Activated naive CD8-positive, alpha-beta T cell (primary cell): ENCODE measurements around the gene GAMT.

ENCODE experiments used
- H3K27ac Mint-ChIP-seq: one replicate; pipeline ENCODE4 v1.8.0; 2021; ENCODE audit warnings: mixed read lengths
- H3K27me3 Mint-ChIP-seq: one replicate; pipeline ENCODE4 v1.8.0; 2021; ENCODE audit warnings: mixed read lengths
- H3K36me3 Mint-ChIP-seq: one replicate; pipeline ENCODE4 v1.8.0; 2021; ENCODE audit warnings: mixed read lengths
- H3K4me1 Mint-ChIP-seq: one replicate; pipeline ENCODE4 v1.8.0; 2021; ENCODE audit warnings: low read depth, mixed read lengths
- H3K4me3 Mint-ChIP-seq: one replicate; pipeline ENCODE4 v1.8.0; 2021; ENCODE audit warnings: mild to moderate bottlenecking, mixed read lengths
- H3K9me3 Mint-ChIP-seq: one replicate; pipeline ENCODE4 v1.8.0; 2021; ENCODE audit warnings: low read depth, mixed read lengths

GAMT gene

DNA sequence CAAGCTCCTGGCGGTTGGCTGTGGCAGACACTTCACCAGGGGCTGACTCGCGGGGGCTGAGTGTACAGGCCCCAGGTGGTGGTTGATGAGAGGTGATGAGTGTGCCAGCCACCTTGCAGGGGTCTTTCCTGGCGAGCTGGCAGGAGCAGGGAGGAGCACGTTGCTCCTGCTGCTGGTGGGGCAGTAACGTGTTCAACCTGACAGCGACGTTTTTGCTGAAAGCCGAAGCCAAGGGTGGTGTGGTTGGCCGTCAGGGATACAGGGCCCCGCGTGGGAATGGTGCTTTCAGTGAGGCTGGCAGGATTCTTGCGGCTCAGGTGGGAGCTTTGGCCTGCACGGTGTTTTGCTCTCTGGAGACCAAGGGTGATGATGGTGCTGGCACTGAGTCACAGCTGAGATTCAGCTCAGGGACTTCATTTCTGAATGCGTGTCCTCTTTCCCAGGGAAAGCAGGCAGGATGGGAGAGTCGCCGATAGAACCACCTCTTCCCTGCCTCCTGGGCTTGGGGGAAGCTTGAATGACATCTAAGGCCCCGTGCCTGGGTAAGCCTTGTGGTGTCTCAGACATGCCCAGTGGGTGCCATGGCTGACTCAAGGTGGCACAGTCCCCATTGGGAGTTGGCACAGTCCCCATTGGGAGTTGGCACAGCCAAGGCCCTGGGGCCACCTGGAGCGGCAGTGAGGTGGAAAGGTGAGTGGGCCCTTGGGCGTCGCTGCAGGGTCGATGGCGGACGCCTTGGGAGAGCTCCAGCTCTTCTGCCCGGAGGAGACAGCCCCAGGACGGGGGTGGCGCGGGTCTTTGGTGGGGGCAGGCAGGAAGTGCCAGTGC is 14.9 kb upstream of the GAMT start:
- no peaks in the 10 kb centered on the region for H3K36me3 Mint-ChIP-seq
- H3K27ac Mint-ChIP-seq = peak overlapping the region; percentile 76
- no peaks in the 10 kb centered on the region for H3K9me3 Mint-ChIP-seq
- peak overlapping the region; percentile 47 for H3K4me3 Mint-ChIP-seq
- peaks cover 48% of the 10 kb centered on the region for H3K4me1 Mint-ChIP-seq
- H3K27me3 Mint-ChIP-seq = no peaks in the 10 kb centered on the region

DNA sequence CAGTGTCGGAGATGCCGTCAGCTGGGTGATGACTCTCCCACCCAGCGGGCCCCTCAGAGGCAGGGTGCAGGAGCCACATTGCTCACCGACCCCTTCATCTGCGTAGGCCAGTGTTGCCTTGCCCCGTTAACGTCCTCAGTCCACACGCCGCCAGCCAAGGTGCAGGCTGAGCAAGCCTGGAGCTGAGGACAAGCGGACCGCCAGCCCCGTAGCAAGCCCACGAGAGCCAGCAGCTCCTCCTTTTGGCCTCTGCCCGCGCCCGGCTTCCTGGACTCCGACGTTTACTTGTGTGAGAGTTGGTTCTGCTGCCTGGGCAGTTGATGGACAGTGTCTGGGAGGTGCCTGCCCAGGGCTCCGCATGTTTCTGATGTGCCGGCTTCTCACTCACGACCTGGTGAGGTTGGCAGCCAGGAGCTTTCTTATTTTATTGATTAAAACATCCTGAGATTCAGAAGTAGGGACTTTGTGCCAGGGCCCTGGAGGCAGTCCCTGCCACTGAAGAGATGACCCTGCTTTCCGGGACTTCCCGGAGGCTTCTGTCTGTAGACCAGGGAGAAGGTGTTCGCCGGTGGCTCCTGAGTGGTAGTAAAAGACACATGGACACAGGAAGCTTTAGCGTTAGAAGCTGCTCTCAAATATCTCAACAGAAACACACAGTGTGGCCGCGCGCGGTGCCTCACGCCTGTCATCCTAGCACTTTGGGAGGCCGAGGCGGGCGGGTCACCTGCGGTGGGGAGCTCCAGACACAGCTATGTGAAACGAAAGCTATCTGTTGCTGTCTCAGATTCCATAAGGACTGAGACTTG is 11.9 kb upstream of the GAMT start:
- peaks cover 2% of the 10 kb centered on the region for H3K36me3 Mint-ChIP-seq
- H3K27ac Mint-ChIP-seq = peak overlapping the region; percentile 70
- peak overlapping the region; percentile 59 for H3K4me3 Mint-ChIP-seq
- H3K9me3 Mint-ChIP-seq = no peaks in the 10 kb centered on the region
- peaks cover 69% of the 10 kb centered on the region for H3K4me1 Mint-ChIP-seq
- H3K27me3 Mint-ChIP-seq = no peaks in the 10 kb centered on the region

DNA sequence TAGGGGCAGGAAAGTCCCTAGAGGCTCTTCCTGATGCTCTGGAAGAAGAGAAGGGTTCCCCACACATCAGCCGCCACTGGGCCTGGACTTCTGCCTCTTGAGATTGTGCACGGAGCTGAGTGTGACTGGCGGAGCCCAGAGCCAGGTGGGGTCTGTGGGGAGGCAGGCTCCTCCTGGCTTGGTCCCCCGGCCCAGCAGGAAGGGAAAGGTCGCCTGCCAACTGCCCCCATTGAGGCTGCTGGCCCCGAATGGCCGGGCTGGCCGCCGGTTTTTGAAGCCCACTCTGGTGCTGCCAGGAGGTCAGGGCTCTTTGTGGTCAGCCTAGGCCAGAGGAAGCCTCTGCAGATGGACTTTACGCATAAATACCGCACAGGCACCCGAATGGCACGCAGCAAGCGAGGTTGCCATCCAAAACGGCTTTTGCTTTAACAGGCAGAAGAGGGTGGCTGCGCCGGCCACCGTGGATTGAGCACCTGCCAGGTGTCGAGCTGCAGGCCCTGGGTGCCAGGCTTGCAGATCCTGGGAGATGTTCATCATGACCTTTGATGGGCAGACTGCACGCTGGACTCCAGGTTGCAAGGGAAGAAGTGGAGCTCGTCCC is 11.1 kb upstream of the GAMT start:
- H3K4me1 Mint-ChIP-seq = peaks cover 67% of the 10 kb centered on the region
- peak overlapping the region; percentile 69 for H3K4me3 Mint-ChIP-seq
- H3K27ac Mint-ChIP-seq = no peak overlapping the region
- no peaks in the 10 kb centered on the region for H3K9me3 Mint-ChIP-seq
- H3K36me3 Mint-ChIP-seq = peaks cover 2% of the 10 kb centered on the region
- H3K27me3 Mint-ChIP-seq = no peaks in the 10 kb centered on the region

DNA sequence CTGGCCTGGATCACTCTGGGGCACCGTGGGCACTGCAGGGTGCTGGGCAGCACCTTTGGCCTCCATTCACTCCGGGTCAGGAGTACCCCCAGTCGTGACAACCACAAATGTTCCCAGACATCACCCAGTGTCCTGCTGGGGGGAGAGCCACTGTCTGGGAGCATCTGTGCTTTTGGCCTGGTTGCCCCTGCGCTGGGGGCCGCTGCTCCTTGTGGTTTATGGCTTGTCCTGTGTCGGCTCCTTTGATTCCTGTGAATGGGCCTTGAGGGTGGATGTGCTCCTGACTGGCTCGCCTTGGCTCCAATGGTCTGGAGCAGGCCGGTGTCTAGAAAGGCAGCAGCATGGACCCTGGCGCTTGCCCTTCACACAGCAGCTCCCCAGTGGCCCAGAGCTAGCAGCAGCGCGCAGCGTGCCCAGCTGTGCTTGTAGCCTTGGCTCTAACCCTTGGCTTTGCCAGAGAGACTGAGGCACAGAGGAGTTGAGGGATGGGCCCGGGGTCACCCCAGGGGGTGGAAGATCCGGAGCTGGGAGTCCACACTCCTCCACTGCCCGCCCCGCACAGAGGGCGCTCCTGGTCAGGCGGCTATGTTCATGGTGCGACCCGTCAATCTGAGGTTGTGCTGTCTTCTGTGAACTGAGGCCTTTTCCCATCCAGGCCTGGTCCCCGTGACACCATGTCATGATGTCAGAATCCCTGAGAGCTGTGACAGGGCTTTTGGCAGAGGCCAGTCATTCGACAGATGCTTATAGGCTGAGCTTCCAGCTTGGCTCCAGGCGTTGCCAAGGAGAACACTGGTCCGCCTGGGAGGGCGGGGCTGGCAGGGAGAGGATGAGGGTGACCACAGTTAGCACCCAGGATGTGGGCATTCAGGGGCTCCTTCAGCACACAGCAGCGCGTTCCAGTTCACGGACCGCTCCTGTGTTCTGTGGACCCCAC is 10.2 kb upstream of the GAMT start:
- H3K27me3 Mint-ChIP-seq = no peaks in the 10 kb centered on the region
- peak overlapping the region; percentile 97 for H3K4me3 Mint-ChIP-seq
- peaks cover 63% of the 10 kb centered on the region for H3K4me1 Mint-ChIP-seq
- H3K27ac Mint-ChIP-seq = peak overlapping the region; percentile 98
- H3K9me3 Mint-ChIP-seq = no peaks in the 10 kb centered on the region
- H3K36me3 Mint-ChIP-seq = peaks cover 2% of the 10 kb centered on the region

DNA sequence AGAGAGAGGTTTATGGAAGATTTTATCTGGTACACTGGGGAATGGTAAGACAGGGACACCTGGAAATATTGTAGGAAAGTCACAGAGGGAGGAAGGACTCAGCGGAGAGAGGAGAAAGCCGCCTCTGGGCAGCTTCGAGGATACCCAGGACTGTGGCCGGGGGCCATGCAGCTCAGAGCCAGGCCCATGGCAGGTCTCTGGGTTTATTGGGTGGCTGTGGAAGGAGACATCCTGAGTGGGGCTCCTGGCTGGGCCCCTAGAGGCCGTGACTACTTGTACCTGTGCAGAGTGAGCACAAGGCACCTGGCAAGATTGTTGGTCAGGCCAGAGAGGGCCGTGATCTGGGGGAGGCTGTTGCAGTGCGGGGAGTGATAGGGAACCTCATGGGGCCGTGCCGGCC is 9.4 kb upstream of the GAMT start:
- Mint-ChIP-seq H3K9me3 (no peaks in the 10 kb centered on the region), H3K4me3 (peak overlapping the region; percentile 97), H3K36me3 (peaks cover 2% of the 10 kb centered on the region), H3K27ac (peak overlapping the region; percentile 98), H3K4me1 (peaks cover 61% of the 10 kb centered on the region), H3K27me3 (no peaks in the 10 kb centered on the region)

DNA sequence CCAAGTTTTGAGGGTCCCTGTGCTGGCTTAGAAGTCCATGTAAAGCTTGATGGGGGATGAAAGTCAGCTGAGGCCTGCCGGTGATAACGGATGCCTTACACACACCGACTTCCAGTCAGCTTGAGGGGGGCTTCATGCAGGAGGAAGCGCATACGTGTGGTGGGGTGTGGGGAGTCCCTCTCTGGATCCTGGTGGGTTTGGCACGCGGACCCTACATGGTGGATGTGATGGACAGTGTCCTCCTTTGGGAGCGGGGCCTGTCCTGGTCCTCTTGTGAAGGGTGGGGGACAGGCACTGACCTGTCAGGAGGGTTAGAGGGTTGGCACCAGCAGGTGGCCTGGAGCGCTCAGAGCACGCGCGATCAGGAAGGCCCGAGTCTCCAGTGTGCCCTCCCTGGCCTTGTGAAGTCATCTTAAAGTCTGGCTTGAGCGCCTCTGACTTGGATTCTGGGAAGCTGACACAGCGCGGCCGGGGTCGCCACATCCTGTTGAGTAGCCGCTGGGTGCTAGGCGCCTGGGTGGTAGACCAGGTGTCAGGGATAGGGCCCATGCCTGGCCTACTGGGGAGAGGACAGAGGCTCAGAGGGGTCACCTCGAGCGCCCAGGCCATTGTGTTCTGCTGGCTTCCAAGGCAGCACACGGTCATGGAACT is 8.9 kb upstream of the GAMT start:
- Mint-ChIP-seq H3K9me3 (no peaks in the 10 kb centered on the region), H3K27ac (peak overlapping the region; percentile 98), H3K36me3 (peaks cover 2% of the 10 kb centered on the region), H3K4me1 (peaks cover 57% of the 10 kb centered on the region), H3K27me3 (no peaks in the 10 kb centered on the region), H3K4me3 (peak overlapping the region; percentile 97)

DNA sequence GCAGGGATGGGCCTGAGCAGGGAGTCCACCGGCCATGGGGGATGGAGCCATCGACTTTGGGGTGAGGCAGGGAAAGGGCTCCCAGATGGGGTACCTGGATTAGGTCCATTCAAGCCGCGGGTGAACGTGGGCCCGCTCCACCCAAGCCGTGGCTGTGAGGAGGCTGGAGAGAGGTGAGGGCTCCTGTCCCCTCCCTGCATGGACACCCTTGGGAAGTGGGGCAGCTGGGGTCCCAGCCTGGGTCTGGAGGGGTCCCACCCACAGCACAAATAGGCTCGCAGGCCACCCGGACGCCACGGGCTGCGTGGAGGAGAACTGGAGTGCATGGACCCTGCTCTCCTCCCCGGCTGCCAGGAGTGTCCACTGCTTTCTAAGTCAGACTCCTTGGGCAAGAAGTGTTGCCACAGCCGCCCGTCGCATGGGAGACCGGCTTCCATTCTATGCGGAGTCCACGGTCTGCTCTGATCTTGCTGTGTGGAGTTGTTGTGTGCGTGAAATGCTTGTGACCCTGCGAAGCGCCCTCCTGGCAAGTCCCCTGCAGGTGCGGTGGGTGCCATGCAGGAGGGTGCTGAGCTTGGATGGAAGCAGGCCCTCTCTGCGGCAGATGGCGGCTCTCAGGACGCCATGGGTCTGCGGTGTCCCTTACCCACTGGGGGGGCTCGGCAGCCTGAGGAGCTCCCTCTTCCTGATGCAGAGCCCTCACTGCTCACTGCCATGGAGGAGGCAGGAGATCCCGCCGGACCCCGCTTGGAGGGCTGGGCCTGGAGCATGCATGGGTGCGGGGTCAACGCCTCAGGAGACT is 8.1 kb upstream of the GAMT start:
- Mint-ChIP-seq H3K4me1 (peaks cover 51% of the 10 kb centered on the region), H3K27me3 (no peaks in the 10 kb centered on the region), H3K36me3 (peaks cover 2% of the 10 kb centered on the region), H3K9me3 (no peaks in the 10 kb centered on the region), H3K27ac (peak overlapping the region; percentile 98), H3K4me3 (peak overlapping the region; percentile 97)

DNA sequence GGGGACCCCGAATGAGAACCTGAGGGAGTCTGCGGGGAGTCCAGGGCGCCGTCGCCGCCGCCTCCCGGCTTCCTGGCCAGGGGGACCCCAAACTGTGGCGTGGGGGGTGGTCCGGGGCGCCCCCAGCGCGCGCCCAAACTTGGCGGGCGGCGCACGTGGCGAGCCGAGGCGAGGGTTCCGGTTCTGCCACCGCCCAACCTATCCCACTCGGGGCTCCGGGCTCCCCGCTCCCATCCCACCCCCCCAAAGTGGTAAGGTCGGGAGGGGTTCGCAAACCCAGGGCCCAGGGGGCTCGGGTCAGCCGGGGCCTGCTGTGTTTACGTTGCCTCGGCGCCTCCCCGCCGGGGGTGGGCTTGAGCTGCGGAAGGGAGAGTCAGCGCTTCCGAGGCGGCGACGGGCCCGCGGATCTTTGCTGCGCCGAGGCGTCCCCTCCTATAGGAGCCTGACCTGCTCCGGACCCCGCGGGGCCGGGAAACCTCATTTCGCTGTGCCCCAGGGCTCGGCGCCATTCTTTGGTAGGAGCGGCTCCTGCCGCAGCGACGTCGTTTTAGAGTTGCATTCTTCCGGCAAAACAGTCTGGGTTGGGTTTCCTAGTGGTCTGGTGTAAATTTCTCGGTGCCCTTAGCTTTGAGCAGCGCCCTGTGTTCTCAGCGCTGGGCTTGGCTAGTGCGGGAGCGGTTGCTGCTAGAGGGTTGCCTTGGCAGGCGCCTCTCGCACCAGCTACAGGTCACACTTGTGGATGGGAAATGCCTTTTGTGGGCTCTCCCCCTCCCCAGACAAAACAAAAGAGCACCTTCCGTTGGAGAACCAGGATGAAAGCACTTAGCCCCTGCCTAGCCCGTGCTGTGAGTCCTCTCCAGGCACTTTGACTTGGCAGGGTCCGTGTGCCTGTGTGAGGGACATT is 7.2 kb upstream of the GAMT start:
- Mint-ChIP-seq H3K4me1 (peaks cover 46% of the 10 kb centered on the region), H3K4me3 (peak overlapping the region; percentile 97), H3K9me3 (no peaks in the 10 kb centered on the region), H3K27me3 (no peaks in the 10 kb centered on the region), H3K36me3 (peaks cover 2% of the 10 kb centered on the region), H3K27ac (peak overlapping the region; percentile 98)

DNA sequence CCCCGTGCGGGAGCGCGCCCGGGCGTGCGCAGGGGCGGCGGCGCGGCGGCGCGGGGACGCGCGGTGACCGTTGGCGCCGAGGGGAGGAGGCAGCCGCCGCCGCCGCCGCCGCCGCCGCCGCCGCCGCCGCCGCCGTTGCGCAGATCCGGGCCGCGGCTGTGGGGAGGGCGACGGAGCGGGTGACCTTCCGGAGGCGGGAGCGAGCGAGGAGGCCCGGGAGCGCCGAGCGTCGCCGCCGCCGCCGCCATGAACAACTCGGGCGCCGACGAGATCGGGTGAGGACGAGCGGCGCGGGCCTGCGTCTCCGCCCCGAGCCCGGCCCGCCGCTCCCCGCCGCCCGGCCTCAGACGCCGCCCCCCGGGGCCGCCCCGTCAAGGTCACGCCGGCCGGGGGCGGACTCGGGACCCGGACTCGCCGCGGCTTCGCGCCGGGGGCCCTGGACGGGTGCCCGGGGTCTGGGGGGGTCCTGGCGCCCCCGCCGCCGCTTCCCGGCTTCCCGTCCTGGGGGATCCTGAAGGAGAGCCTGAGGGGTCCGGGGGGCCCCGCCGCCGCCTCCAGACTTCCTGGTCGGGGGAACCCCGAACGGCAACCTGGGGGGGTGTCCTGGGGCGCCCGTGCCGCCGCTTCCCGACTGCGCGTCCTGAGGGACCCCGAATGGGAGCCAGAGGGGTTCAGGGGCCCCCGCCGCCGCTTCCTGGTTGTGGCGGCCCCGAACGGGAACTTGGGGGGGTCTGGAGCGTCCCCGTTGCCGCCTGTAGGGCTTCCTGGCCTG is 6.4 kb upstream of the GAMT start, which contains the start of gene DAZAP1:
DAZAP1 (plus strand) TSS at position 59 of the 772 bp plus-strand sequence; CDS start at position 247, 188 bp downstream.
- Mint-ChIP-seq H3K9me3 (no peaks in the 10 kb centered on the region), H3K27me3 (no peaks in the 10 kb centered on the region), H3K27ac (peak within 1 kb of the TSS; percentile 83)

DNA sequence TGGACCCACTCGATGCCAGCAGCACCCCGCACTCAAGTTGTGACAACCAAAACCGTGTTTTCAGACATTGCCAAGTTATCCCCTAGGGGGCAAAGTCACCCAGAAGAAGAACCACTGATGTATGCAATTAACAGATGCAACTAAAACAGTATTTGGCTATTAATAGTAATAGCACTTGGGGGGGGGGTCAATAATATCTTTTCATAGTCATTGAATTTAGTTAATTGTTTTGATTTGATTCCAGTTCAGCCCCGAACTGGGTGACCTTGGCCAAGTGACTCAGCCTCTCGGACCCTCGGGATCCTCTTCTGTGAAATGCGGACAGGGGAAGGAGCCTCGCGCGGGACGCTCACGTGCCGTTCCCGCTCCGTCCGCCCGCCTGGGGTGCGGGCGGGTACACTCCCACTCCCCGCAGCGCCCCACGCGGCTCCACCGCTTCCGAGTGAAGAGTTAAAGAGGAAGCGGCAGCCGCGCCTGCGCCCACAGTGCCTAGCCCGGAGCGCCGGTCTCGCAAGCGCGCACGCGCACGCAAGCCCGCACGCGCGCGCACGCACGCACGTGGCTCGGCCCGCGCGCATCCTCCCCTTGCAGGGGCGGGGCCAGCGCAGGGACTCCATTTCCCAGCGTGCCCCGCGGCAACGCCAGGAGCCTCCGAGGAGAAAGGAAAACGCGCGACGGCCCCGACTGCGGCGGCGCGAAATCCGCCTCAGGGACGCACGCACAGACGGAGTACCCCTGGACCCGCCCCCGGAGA is 5.6 kb upstream of the GAMT start:
- peaks cover 2% of the 10 kb centered on the region for H3K36me3 Mint-ChIP-seq
- peak overlapping the region; percentile 75 for H3K4me3 Mint-ChIP-seq
- no peaks in the 10 kb centered on the region for H3K27me3 Mint-ChIP-seq
- peak overlapping the region; percentile 83 for H3K27ac Mint-ChIP-seq
- peaks cover 41% of the 10 kb centered on the region for H3K4me1 Mint-ChIP-seq
- H3K9me3 Mint-ChIP-seq = no peaks in the 10 kb centered on the region

More for the DNA sequence above, 6.4 kb upstream of the GAMT start, which contains the start of gene DAZAP1:
- H3K36me3 Mint-ChIP-seq = peaks cover 2% of the 10 kb centered on the region
- H3K4me1 Mint-ChIP-seq = peaks cover 41% of the 10 kb centered on the region
- peak within 1 kb of the TSS; percentile 75 for H3K4me3 Mint-ChIP-seq

DNA sequence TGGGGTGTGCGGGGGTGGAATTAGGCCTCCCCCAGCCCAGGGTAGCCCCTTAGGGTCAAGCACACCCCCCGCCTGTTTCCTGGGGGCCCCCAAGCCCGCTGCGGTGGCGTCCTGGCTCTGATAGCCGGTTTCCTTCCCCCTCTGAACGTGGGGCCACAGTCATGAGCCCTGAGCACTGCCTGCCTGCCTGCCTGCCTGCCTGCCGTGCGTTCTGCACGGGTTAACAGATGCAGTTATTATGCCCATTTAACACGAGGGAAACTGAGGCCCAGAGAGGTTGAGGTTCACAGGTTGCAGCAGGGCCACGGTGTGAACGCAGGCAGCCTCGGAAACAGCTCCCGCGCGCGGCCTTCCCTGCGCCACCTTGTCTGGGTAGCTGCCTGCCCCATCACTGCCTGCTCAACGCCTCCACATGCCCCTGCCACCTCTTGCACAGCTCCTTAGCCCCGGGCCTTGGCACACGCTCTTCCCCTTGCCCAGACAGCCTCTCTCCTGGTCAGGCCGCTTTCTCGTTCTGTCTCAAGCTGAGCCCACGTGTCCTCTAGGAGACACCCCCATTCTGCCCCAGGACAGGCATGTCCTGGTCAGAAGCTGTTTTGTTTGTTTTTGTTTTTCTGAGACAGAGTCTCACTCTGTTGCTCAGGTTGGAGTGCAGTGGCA is 1.2 kb upstream of the GAMT start:
- Mint-ChIP-seq H3K4me1 (peaks cover 17% of the 10 kb centered on the region), H3K27ac (peak overlapping the region; percentile 16)

More for the DNA sequence above, 1.2 kb upstream of the GAMT start:
- Mint-ChIP-seq H3K36me3 (no peaks in the 10 kb centered on the region), H3K4me3 (peak overlapping the region; percentile 76), H3K27me3 (no peaks in the 10 kb centered on the region), H3K9me3 (no peaks in the 10 kb centered on the region)
